MG63 (cell line): ENCODE results near the gene WFDC12. TPM values are rescaled to one million over a fixed set of nuclear protein-coding genes. Genes with fewer than 3 reads are reported as not detected.
"Not testable (repeated sequence)": the region's sequence is repeated elsewhere in the genome, so short reads cannot be mapped to it uniquely, and the experiment has no call there.

Source experiments
- DNase-seq: peaks from one replicate; pipeline ENCODE4 v3.0.0-alpha.2; 2020
- H3K27me3 ChIP-seq: fragments of 250-450 bp; sonication (Bioruptor Pico); 2 replicates; pipeline ENCODE4 v1.5.1; 2020; ENCODE audit warnings: mild to moderate bottlenecking, moderate library complexity
- H3K36me3 ChIP-seq: fragments of 250-450 bp; sonication (Bioruptor Pico); 2 replicates; pipeline ENCODE4 v1.5.1; 2020; ENCODE audit warnings: mild to moderate bottlenecking, moderate library complexity
- H3K4me3 ChIP-seq: fragments of 250-450 bp; sonication (Bioruptor Pico); 2 replicates; pipeline ENCODE4 v1.5.1; 2020; ENCODE audit warnings: mild to moderate bottlenecking, moderate library complexity
- H3K9me3 ChIP-seq: fragments of 250-450 bp; sonication (Bioruptor Pico); 2 replicates; pipeline ENCODE4 v1.5.1; 2020; ENCODE audit warnings: mild to moderate bottlenecking, moderate library complexity
- total RNA-seq: library from RNA; depleted of rRNA; stranded (reverse); fragments of >200 nt; shearing (Covaris generic); gene quantifications from 2 replicates; pipeline ENCODE4 v1.2.3, GENCODE V29; 2014; ENCODE audit warnings: low replicate concordance; rRNA removed

WFDC12 gene
- not detected in 2 replicates for total RNA-seq

- no peak for DNase-seq
- H3K9me3 ChIP-seq: no peaks in the 10 kb centered on the region
- no peaks in the 10 kb centered on the region for H3K36me3 ChIP-seq
- H3K27me3 ChIP-seq: no peaks in the 10 kb centered on the region
- no peak within 1 kb of the TSS for H3K4me3 ChIP-seq
Observed at GRCh38 chr20:45124365-45124764, at the start of gene WFDC12. TSS of gene WFDC12 (minus strand) at chr20:45124465. CDS start at chr20:45124447, 18 bp downstream.

GRCh38 chr20:45173522-45173921 is 49.3 kb upstream of the WFDC12 start:
- no peaks in the 10 kb centered on the region for H3K36me3 ChIP-seq
- H3K27me3 ChIP-seq: peaks cover 7% of the 10 kb centered on the region; the same call in 1 of the 2 replicates
- no peak overlapping the region for H3K4me3 ChIP-seq
- DNase-seq: no peak
- peaks cover 9% of the 10 kb centered on the region for H3K9me3 ChIP-seq

GRCh38 chr20:45164906-45165305 is 40.6 kb upstream of the WFDC12 start:
- H3K9me3 ChIP-seq: peaks cover 35% of the 10 kb centered on the region
- no peaks in the 10 kb centered on the region for H3K36me3 ChIP-seq
- H3K27me3 ChIP-seq: no peaks in the 10 kb centered on the region
- H3K4me3 ChIP-seq: no peak overlapping the region
- DNase-seq: no peak

GRCh38 chr20:45163083-45163803 is 39.0 kb upstream of the WFDC12 start:
- no peaks in the 10 kb centered on the region for H3K27me3 ChIP-seq
- H3K36me3 ChIP-seq: no peaks in the 10 kb centered on the region
- DNase-seq: no peak
- peaks cover 43% of the 10 kb centered on the region for H3K9me3 ChIP-seq
- no peak overlapping the region for H3K4me3 ChIP-seq

- no peaks in the 10 kb centered on the region for H3K27me3 ChIP-seq
- H3K9me3 ChIP-seq: peaks cover 12% of the 10 kb centered on the region
- H3K36me3 ChIP-seq: no peaks in the 10 kb centered on the region
- H3K4me3 ChIP-seq: no peak overlapping the region
- DNase-seq: peak; percentile 43
Observed at GRCh38 chr20:45157962-45158361, 33.7 kb upstream of the WFDC12 start.

- Histone ChIP-seq H3K27me3 (no peaks in the 10 kb centered on the region), H3K36me3 (no peaks in the 10 kb centered on the region), H3K9me3 (peaks cover 12% of the 10 kb centered on the region), H3K4me3 (no peak overlapping the region)
- DNase-seq: no peak
Observed at GRCh38 chr20:45156713-45157112, 32.4 kb upstream of the WFDC12 start.

- not testable (repeated sequence) for H3K4me3 ChIP-seq, DNase-seq, H3K27me3 ChIP-seq, H3K36me3 ChIP-seq
- peaks cover 12% of the 10 kb centered on the region for H3K9me3 ChIP-seq
Observed at GRCh38 chr20:45154794-45155193, 30.5 kb upstream of the WFDC12 start.

GRCh38 chr20:45154183-45154582 is 29.9 kb upstream of the WFDC12 start:
- H3K4me3 ChIP-seq: no peak overlapping the region
- no peak for DNase-seq
- H3K36me3 ChIP-seq: no peaks in the 10 kb centered on the region
- H3K9me3 ChIP-seq: peaks cover 7% of the 10 kb centered on the region
- 0 out of 2 replicates have a peak, but pooled peaks cover 4% of the 10 kb centered on the region for H3K27me3 ChIP-seq

GRCh38 chr20:45153752-45154151 is 29.5 kb upstream of the WFDC12 start:
- H3K36me3 ChIP-seq: no peaks in the 10 kb centered on the region
- 0 out of 2 replicates have a peak, but pooled peaks cover 8% of the 10 kb centered on the region for H3K27me3 ChIP-seq
- DNase-seq: no peak
- no peak overlapping the region for H3K4me3 ChIP-seq
- peaks cover 3% of the 10 kb centered on the region for H3K9me3 ChIP-seq

GRCh38 chr20:45153147-45153546 is 28.9 kb upstream of the WFDC12 start:
- Histone ChIP-seq H3K9me3 (no peaks in the 10 kb centered on the region; the same call in 1 of the 2 replicates), H3K36me3 (no peaks in the 10 kb centered on the region), H3K27me3 (peaks cover 8% of the 10 kb centered on the region; the same call in 1 of the 2 replicates), H3K4me3 (no peak overlapping the region)
- DNase-seq: peak; percentile 69

GRCh38 chr20:45152405-45152804 is 28.1 kb upstream of the WFDC12 start:
- no peak overlapping the region for H3K4me3 ChIP-seq
- H3K9me3 ChIP-seq: no peaks in the 10 kb centered on the region; the same call in 1 of the 2 replicates
- DNase-seq: no peak
- H3K27me3 ChIP-seq: peaks cover 8% of the 10 kb centered on the region; the same call in 1 of the 2 replicates
- no peaks in the 10 kb centered on the region for H3K36me3 ChIP-seq

- H3K36me3 ChIP-seq: no peaks in the 10 kb centered on the region
- peaks cover 15% of the 10 kb centered on the region for H3K27me3 ChIP-seq
- DNase-seq: no peak
- H3K9me3 ChIP-seq: no peaks in the 10 kb centered on the region
- no peak overlapping the region for H3K4me3 ChIP-seq
Observed at GRCh38 chr20:45149062-45149461, 24.8 kb upstream of the WFDC12 start.

GRCh38 chr20:45140836-45141235 is 16.6 kb upstream of the WFDC12 start:
- Histone ChIP-seq H3K4me3 (no peak overlapping the region), H3K9me3 (no peaks in the 10 kb centered on the region), H3K36me3 (no peaks in the 10 kb centered on the region), H3K27me3 (no peaks in the 10 kb centered on the region; the same call in none of the 2 replicates)
- DNase-seq: no peak

GRCh38 chr20:45139733-45140375 is 15.6 kb upstream of the WFDC12 start:
- H3K36me3 ChIP-seq, H3K4me3 ChIP-seq, H3K9me3 ChIP-seq, H3K27me3 ChIP-seq, DNase-seq: not testable (repeated sequence)

- Histone ChIP-seq H3K9me3 (no peaks in the 10 kb centered on the region), H3K27me3 (no peaks in the 10 kb centered on the region), H3K4me3 (no peak overlapping the region), H3K36me3 (no peaks in the 10 kb centered on the region)
- peak; percentile 50 for DNase-seq
Observed at GRCh38 chr20:45138561-45139300, 14.5 kb upstream of the WFDC12 start.

- no peaks in the 10 kb centered on the region; the same call in 1 of the 2 replicates for H3K27me3 ChIP-seq
- H3K36me3 ChIP-seq: no peaks in the 10 kb centered on the region
- no peak for DNase-seq
- no peaks in the 10 kb centered on the region for H3K9me3 ChIP-seq
- no peak overlapping the region for H3K4me3 ChIP-seq
Observed at GRCh38 chr20:45136911-45137310, 12.6 kb upstream of the WFDC12 start.

- no peaks in the 10 kb centered on the region for H3K9me3 ChIP-seq
- H3K4me3 ChIP-seq: no peak overlapping the region
- DNase-seq: peak; percentile 21
- no peaks in the 10 kb centered on the region for H3K36me3 ChIP-seq
- H3K27me3 ChIP-seq: peaks cover 3% of the 10 kb centered on the region
Observed at GRCh38 chr20:45128099-45128498, 3.8 kb upstream of the WFDC12 start.
